ENCODE data around the gene SIX2. TPM values are rescaled to one million over a fixed set of nuclear protein-coding genes. Genes with fewer than 3 reads are reported as not detected.

SIX2 gene
- total RNA-seq, 1 experiment from 2014 or later = 1.9 TPM

GRCh38 chr2:45018023-45018422, 8.8 kb upstream of the SIX2 start:
- BruUV-seq (replicated peaks) = no TSS peak
- Mint-ChIP-seq H3K4me1 (ENCODE audit: low read depth, unreplicated experiment) (no peaks in the 10 kb centered on the region), H3K27me3 (ENCODE audit: insufficient read depth, unreplicated experiment) (peaks cover 15% of the 10 kb centered on the region), H3K4me3 (ENCODE audit: unreplicated experiment) (no peak overlapping the region), H3K9me3 (ENCODE audit: unreplicated experiment) (no peaks in the 10 kb centered on the region), H3K36me3 (ENCODE audit: insufficient read depth, unreplicated experiment) (no peaks in the 10 kb centered on the region), H3K27ac (ENCODE audit: unreplicated experiment) (no peak overlapping the region)
- ChIA-PET CTCF (no interaction called here), POLR2A (no interaction called here)
- no peaks in the 10 kb centered on the region for H3K36me3 ChIP-seq (ENCODE audit: control insufficient read depth, insufficient read depth, low read length)
- TF ChIP-seq, protein P1, sequence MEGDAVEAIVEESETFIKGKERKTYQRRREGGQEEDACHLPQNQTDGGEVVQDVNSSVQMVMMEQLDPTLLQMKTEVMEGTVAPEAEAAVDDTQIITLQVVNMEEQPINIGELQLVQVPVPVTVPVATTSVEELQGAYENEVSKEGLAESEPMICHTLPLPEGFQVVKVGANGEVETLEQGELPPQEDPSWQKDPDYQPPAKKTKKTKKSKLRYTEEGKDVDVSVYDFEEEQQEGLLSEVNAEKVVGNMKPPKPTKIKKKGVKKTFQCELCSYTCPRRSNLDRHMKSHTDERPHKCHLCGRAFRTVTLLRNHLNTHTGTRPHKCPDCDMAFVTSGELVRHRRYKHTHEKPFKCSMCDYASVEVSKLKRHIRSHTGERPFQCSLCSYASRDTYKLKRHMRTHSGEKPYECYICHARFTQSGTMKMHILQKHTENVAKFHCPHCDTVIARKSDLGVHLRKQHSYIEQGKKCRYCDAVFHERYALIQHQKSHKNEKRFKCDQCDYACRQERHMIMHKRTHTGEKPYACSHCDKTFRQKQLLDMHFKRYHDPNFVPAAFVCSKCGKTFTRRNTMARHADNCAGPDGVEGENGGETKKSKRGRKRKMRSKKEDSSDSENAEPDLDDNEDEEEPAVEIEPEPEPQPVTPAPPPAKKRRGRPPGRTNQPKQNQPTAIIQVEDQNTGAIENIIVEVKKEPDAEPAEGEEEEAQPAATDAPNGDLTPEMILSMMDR (IDR thresholded peaks at IDR 0.05; ENCODE audit: insufficient read depth in 1 of 2, low read depth in 1 of 2, low read length in 1 of 2, severe bottlenecking in 1 of 2, unreplicated experiment in 1 of 2) = no peak
- H3K4me1 ChIP-seq = no peaks in the 10 kb centered on the region
- H3K9me3 ChIP-seq = no peaks in the 10 kb centered on the region
- H3K4me3 ChIP-seq (ENCODE audit: low read depth, low read length) = no peak overlapping the region
- no peak for DNase-seq
- intact Hi-C loops (cut with micrococcal nuclease; ENCODE audit: unreplicated experiment) = no loop called here
- H3K27me3 ChIP-seq (replicated peaks; ENCODE audit: control insufficient read depth, insufficient read depth, low read length) = peaks cover 1% of the 10 kb centered on the region; the same call in 1 of the 2 replicates

- Mint-ChIP-seq H3K36me3 (ENCODE audit: insufficient read depth, unreplicated experiment) (no peaks in the 10 kb centered on the region), H3K4me3 (ENCODE audit: unreplicated experiment) (peak overlapping the region; percentile 37), H3K27ac (ENCODE audit: unreplicated experiment) (no peak overlapping the region), H3K27me3 (ENCODE audit: insufficient read depth, unreplicated experiment) (peaks cover 26% of the 10 kb centered on the region), H3K4me1 (ENCODE audit: low read depth, unreplicated experiment) (no peaks in the 10 kb centered on the region), H3K9me3 (ENCODE audit: unreplicated experiment) (no peaks in the 10 kb centered on the region)
- Histone ChIP-seq H3K27me3 (replicated peaks; ENCODE audit: control insufficient read depth, insufficient read depth, low read length) (peaks cover 3% of the 10 kb centered on the region), H3K4me1 (no peaks in the 10 kb centered on the region), H3K36me3 (ENCODE audit: control insufficient read depth, insufficient read depth, low read length) (no peaks in the 10 kb centered on the region), H3K9me3 (no peaks in the 10 kb centered on the region), H3K4me3 (ENCODE audit: low read depth, low read length) (no peak overlapping the region)
- POLR2A ChIA-PET = no interaction called here
- intact Hi-C loops (cut with micrococcal nuclease; ENCODE audit: unreplicated experiment) = no loop called here
- no TSS peak for BruUV-seq (replicated peaks)
- DNase-seq = no peak
- TF ChIP-seq, protein P1 (IDR thresholded peaks at IDR 0.05; ENCODE audit: insufficient read depth in 1 of 2, low read depth in 1 of 2, low read length in 1 of 2, severe bottlenecking in 1 of 2, unreplicated experiment in 1 of 2) = no peak
- CTCF ChIA-PET = no interaction called here
Observed at GRCh38 chr2:45014831-45015230, 5.6 kb upstream of the SIX2 start.

GRCh38 chr2:45014016-45014702, 4.9 kb upstream of the SIX2 start:
- BruUV-seq (replicated peaks) = no TSS peak
- POLR2A ChIA-PET = no interaction called here
- CTCF ChIA-PET = no interaction called here

More at GRCh38 chr2:45014016-45014702, 4.9 kb upstream of the SIX2 start:
- Mint-ChIP-seq H3K9me3 (ENCODE audit: unreplicated experiment) (no peaks in the 10 kb centered on the region), H3K4me1 (ENCODE audit: low read depth, unreplicated experiment) (no peaks in the 10 kb centered on the region), H3K4me3 (ENCODE audit: unreplicated experiment) (peak overlapping the region; percentile 37), H3K27ac (ENCODE audit: unreplicated experiment) (no peak overlapping the region), H3K27me3 (ENCODE audit: insufficient read depth, unreplicated experiment) (peaks cover 22% of the 10 kb centered on the region), H3K36me3 (ENCODE audit: insufficient read depth, unreplicated experiment) (no peaks in the 10 kb centered on the region)
- peak in 1 of 2 experiments; percentile 38 for DNase-seq
- Histone ChIP-seq H3K4me1 (no peaks in the 10 kb centered on the region), H3K36me3 (ENCODE audit: control insufficient read depth, insufficient read depth, low read length) (no peaks in the 10 kb centered on the region), H3K9me3 (no peaks in the 10 kb centered on the region), H3K4me3 (ENCODE audit: low read depth, low read length) (no peak overlapping the region; the same call in 1 of the 2 replicates), H3K27me3 (replicated peaks; ENCODE audit: control insufficient read depth, insufficient read depth, low read length) (peaks cover 3% of the 10 kb centered on the region)
- intact Hi-C loops (cut with micrococcal nuclease; ENCODE audit: unreplicated experiment) = no loop called here
- TF ChIP-seq, protein P1 (IDR thresholded peaks at IDR 0.05; ENCODE audit: insufficient read depth in 1 of 2, low read depth in 1 of 2, low read length in 1 of 2, severe bottlenecking in 1 of 2, unreplicated experiment in 1 of 2) = peak; percentile 12 to 24

All from Caco-2 (cell line).